Trophoblast cell (in vitro differentiated cells and primary cell): ENCODE results near the gene UGT2B15.
A peak's percentile ranks its signal among the peaks of the same experiment; 100 is the strongest.
"Not testable (repeated sequence)": the region's sequence is repeated elsewhere in the genome, so short reads cannot be mapped to it uniquely, and the experiment has no call there.

Experiments used
- DNase-seq, 2 donors: peaks; one replicate each; pipeline ENCODE4 v3.0.0-alpha.2; 2016
- H2AFZ ChIP-seq: 2 replicates; pipeline ENCODE4 v1.6.1; 2013; ENCODE audit warnings: low read length, moderate library complexity, mild to moderate bottlenecking; ENCODE audit not compliant: insufficient read depth, poor library complexity
- H2AK5ac ChIP-seq: 2 replicates; pipeline ENCODE4 v1.6.1; 2013; ENCODE audit warnings: mild to moderate bottlenecking, low read length
- H2BK120ac ChIP-seq: 2 replicates; pipeline ENCODE4 v1.6.1; 2013; ENCODE audit warnings: low read length, mild to moderate bottlenecking, moderate library complexity; ENCODE audit not compliant: insufficient read depth, poor library complexity
- H2BK12ac ChIP-seq: 2 replicates; pipeline ENCODE4 v1.6.1; 2013; ENCODE audit warnings: mild to moderate bottlenecking, low read length, moderate library complexity
- H2BK5ac ChIP-seq: 2 replicates; pipeline ENCODE4 v1.6.1; 2013; ENCODE audit warnings: low read length, low read depth, moderate library complexity, mild to moderate bottlenecking; ENCODE audit not compliant: poor library complexity
- H3K14ac ChIP-seq: 2 replicates; pipeline ENCODE4 v1.6.1; 2013; ENCODE audit warnings: mild to moderate bottlenecking, low read length
- H3K18ac ChIP-seq: 2 replicates; pipeline ENCODE4 v1.6.1; 2013; ENCODE audit warnings: mild to moderate bottlenecking, low read length
- H3K23ac ChIP-seq: 2 replicates; pipeline ENCODE4 v1.6.1; 2013; ENCODE audit warnings: low read length
- H3K27ac ChIP-seq: 2 replicates; pipeline ENCODE4 v1.5.1; 2013; ENCODE audit warnings: low read depth, mild to moderate bottlenecking, inconsistent platforms, low read length, moderate library complexity
- H3K27me3 ChIP-seq: 2 replicates; pipeline ENCODE4 v1.6.1; 2013; ENCODE audit warnings: inconsistent platforms, mild to moderate bottlenecking, low read length, moderate library complexity; ENCODE audit not compliant: insufficient read depth
- H3K36me3 ChIP-seq, 2 experiments: 1 replicate in 1 of 2; 2 replicates in 1 of 2; pipeline ENCODE4 v1.6.1; 2013; ENCODE audit warnings: low read length in 2 of 2, mild to moderate bottlenecking in 2 of 2, moderate library complexity in 1 of 2; ENCODE audit not compliant: insufficient read depth in 2 of 2, control insufficient read depth in 1 of 2
- H3K4ac ChIP-seq: 2 replicates; pipeline ENCODE4 v1.6.1; 2013; ENCODE audit warnings: low read depth, mild to moderate bottlenecking, low read length, moderate library complexity
- H3K4me1 ChIP-seq, 2 experiments: 1 replicate in 1 of 2; 2 replicates in 1 of 2; pipeline ENCODE4 v1.6.1; 2013; ENCODE audit warnings: low read length in 2 of 2, mild to moderate bottlenecking in 2 of 2, moderate library complexity in 1 of 2; ENCODE audit not compliant: insufficient read depth in 2 of 2, control insufficient read depth in 1 of 2
- H3K4me2 ChIP-seq: 2 replicates; pipeline ENCODE4 v1.6.1; 2013; ENCODE audit warnings: inconsistent platforms, mild to moderate bottlenecking, low read length, moderate library complexity
- H3K4me3 ChIP-seq: 2 replicates; pipeline ENCODE4 v1.5.1; 2013; ENCODE audit warnings: mild to moderate bottlenecking, low read depth, low read length, inconsistent platforms
- H3K79me1 ChIP-seq: one replicate; pipeline ENCODE4 v1.6.1; 2013; ENCODE audit warnings: low read length
- H3K79me2 ChIP-seq: 2 replicates; pipeline ENCODE4 v1.6.1; 2013; ENCODE audit warnings: low read length, mild to moderate bottlenecking; ENCODE audit not compliant: control insufficient read depth, insufficient read depth, poor library complexity
- H3K9ac ChIP-seq: 2 replicates; pipeline ENCODE4 v1.6.1; 2013; ENCODE audit warnings: mild to moderate bottlenecking, low read length
- H3K9me3 ChIP-seq: 2 replicates; pipeline ENCODE4 v1.6.1; 2013; ENCODE audit warnings: low read depth, mild to moderate bottlenecking, control low read depth, inconsistent platforms, low read length; ENCODE audit not compliant: insufficient read depth
- H4K12ac ChIP-seq: 2 replicates; pipeline ENCODE4 v1.6.1; 2013; ENCODE audit warnings: low read depth, mild to moderate bottlenecking, low read length, moderate library complexity
- H4K8ac ChIP-seq: 2 replicates; pipeline ENCODE4 v1.6.1; 2013; ENCODE audit warnings: low read depth, mild to moderate bottlenecking, low read length, moderate library complexity
- H4K91ac ChIP-seq: one replicate; pipeline ENCODE4 v1.6.1; 2013; ENCODE audit warnings: low read depth, mild to moderate bottlenecking, low read length, moderate library complexity
- WGBS: extraction: QIAGEN DNeasy Blood & Tissue Kit; methylation state at CpG from one replicate; pipeline ENCODE4 v1.1.7; 2013; ENCODE audit warnings: missing lambda C conversion rate; ENCODE audit not compliant: insufficient read length, insufficient coverage; ENCODE audit errors: extremely low coverage; 5-methylcytosine and 5-hydroxymethylcytosine counted together

Gene UGT2B15

DNA sequence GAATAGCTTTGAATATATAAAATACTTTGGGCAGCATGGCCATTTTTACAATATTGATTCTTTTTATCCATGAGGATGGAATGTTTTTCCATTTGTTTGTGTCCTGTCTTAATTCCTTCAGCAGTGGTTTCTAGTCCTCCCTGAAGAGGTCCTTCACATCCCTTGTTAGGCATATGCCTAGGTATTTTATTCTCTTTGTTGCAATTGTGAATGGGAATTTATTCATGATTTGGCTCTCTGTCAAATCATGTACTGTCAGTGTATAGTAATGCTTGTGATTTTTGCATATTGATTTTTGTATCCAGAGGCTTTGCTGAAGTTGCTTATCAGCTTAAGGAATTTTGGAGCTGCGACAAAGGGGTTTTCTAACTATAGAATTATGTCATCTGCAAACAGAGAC lies 18.5 kb downstream of the UGT2B15 start:
- Histone ChIP-seq H3K4me1 (no peaks in the 10 kb centered on the region), H3K14ac (no peak overlapping the region), H3K18ac (no peak overlapping the region), H3K27ac (no peak overlapping the region), H3K4me2 (no peak overlapping the region), H2BK5ac (no peak overlapping the region), H2BK12ac (no peak overlapping the region), H2AFZ (no peak overlapping the region), H3K4ac (no peak overlapping the region), H4K91ac (no peak overlapping the region), H3K9ac (no peak overlapping the region), H3K9me3 (no peaks in the 10 kb centered on the region), H4K8ac (no peak overlapping the region), H3K27me3 (no peaks in the 10 kb centered on the region), H3K79me2 (no peaks in the 10 kb centered on the region), H3K4me3 (no peak overlapping the region), H2AK5ac (no peak overlapping the region), H3K23ac (no peak overlapping the region), H4K12ac (no peak overlapping the region), H3K36me3 (no peaks in the 10 kb centered on the region), H3K79me1 (peaks cover 1% of the 10 kb centered on the region), H2BK120ac (no peak overlapping the region)
- no peak for DNase-seq
- no CpG with 5 or more reads among the region's 1 CpG for WGBS

DNA sequence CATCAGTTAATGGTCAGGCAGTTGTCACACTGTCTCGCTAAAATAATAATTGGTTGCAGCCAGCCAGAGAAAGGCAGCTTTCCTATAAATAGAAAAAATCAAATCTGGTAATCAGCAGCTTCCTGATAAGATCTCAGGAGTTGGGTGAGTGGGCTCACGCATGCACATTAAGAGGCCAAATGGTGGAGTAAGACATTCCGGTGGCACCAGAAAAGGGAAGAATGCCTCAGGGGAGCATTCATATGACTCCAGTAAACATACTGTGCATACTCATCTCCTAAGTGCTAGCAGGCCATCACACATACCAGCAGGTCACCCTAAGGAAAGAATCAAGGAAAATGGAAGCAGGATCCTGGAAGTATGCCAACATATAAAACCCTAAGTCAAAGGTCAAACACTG lies 40.1 kb downstream of the UGT2B15 start:
- no peak overlapping the region for H4K12ac ChIP-seq
- H3K4me2 ChIP-seq, result no peak overlapping the region
- H3K9ac ChIP-seq, result no peak overlapping the region
- H3K4me3 ChIP-seq, result no peak overlapping the region
- no peak overlapping the region for H3K18ac ChIP-seq
- H2AK5ac ChIP-seq, result no peak overlapping the region
- H3K79me1 ChIP-seq, result no peaks in the 10 kb centered on the region
- H3K23ac ChIP-seq, result no peak overlapping the region
- peak overlapping the region; percentile 93 for H3K27ac ChIP-seq
- H3K36me3 ChIP-seq, result no peaks in the 10 kb centered on the region
- WGBS, result no CpG with 5 or more reads among the region's 3 CpGs
- no peak overlapping the region for H2BK120ac ChIP-seq
- H3K4ac ChIP-seq, result no peak overlapping the region
- H3K14ac ChIP-seq, result no peak overlapping the region
- H3K9me3 ChIP-seq, result no peaks in the 10 kb centered on the region
- no peak overlapping the region for H4K91ac ChIP-seq
- no peak overlapping the region for H2BK5ac ChIP-seq
- DNase-seq, result peak; percentile 86 to 92
- H3K79me2 ChIP-seq, result no peaks in the 10 kb centered on the region
- no peak overlapping the region for H2AFZ ChIP-seq
- no peak overlapping the region for H2BK12ac ChIP-seq
- H4K8ac ChIP-seq, result no peak overlapping the region
- H3K4me1 ChIP-seq, result no peaks in the 10 kb centered on the region
- H3K27me3 ChIP-seq, result no peaks in the 10 kb centered on the region

DNA sequence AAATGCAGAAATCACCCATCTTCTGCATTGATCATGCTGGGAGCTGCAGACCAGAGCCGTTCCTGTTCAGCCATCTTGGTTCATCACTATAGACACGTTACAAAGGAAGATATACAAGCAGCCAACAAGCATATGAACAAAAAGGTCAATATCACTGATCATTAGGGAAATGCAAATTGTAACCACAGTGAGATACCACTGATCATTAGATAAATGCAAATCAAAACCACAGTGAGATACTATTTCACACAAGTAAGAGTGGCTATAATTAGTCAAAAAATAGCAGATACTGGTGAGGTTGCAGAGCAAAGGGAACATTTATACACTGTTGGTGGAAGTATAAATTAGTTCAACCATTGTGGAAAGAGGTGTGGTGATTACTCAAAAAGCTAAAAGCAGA lies 47.7 kb downstream of the UGT2B15 start:
- H2AFZ ChIP-seq, H3K4ac ChIP-seq, H2BK120ac ChIP-seq, H3K18ac ChIP-seq, H2BK5ac ChIP-seq, DNase-seq, H3K4me3 ChIP-seq, H3K4me2 ChIP-seq, H3K4me1 ChIP-seq, H3K14ac ChIP-seq, H3K9ac ChIP-seq, H3K27ac ChIP-seq, H3K23ac ChIP-seq, H3K79me2 ChIP-seq, H4K91ac ChIP-seq, H3K36me3 ChIP-seq, H3K27me3 ChIP-seq, H3K9me3 ChIP-seq, H3K79me1 ChIP-seq, H4K8ac ChIP-seq, H2BK12ac ChIP-seq, H4K12ac ChIP-seq, H2AK5ac ChIP-seq: not testable (repeated sequence)
- no CpG with 5 or more reads among the region's 2 CpGs for WGBS

GRCh38 chr4:68617003-68617698 lies 53.3 kb downstream of the UGT2B15 start:
- Histone ChIP-seq H3K4ac (no peak overlapping the region), H2AFZ (no peak overlapping the region), H3K4me3 (no peak overlapping the region), H3K27me3 (no peaks in the 10 kb centered on the region), H4K8ac (no peak overlapping the region), H2BK5ac (no peak overlapping the region), H2BK12ac (no peak overlapping the region), H3K36me3 (no peaks in the 10 kb centered on the region), H3K4me2 (no peak overlapping the region), H3K9ac (no peak overlapping the region), H2AK5ac (no peak overlapping the region), H3K14ac (no peak overlapping the region), H3K4me1 (no peaks in the 10 kb centered on the region), H2BK120ac (no peak overlapping the region), H3K27ac (no peak overlapping the region), H3K9me3 (no peaks in the 10 kb centered on the region), H4K12ac (no peak overlapping the region), H3K79me2 (no peaks in the 10 kb centered on the region), H3K79me1 (no peaks in the 10 kb centered on the region), H4K91ac (peak overlapping the region; percentile 0), H3K23ac (no peak overlapping the region), H3K18ac (no peak overlapping the region)
- DNase-seq, result no peak
